HL-60/S4 treated with phorbol 12-myristate 13-acetate at 8.2 ng/mL for 4 days and 3 days (cell line): ENCODE measurements around the gene STK31.
"Not testable (repeated sequence)": the region's sequence is repeated elsewhere in the genome, so short reads cannot be mapped to it uniquely, and the experiment has no call there.

Experiments used
- in situ Hi-C: fragments of 300-500 bp; cut with MboI; formaldehyde crosslinking; loops from 2 replicates; pipeline ENCODE4 v1.15.0; 2022; ENCODE audit warnings: low sequenced_read_pairs

Gene STK31

DNA sequence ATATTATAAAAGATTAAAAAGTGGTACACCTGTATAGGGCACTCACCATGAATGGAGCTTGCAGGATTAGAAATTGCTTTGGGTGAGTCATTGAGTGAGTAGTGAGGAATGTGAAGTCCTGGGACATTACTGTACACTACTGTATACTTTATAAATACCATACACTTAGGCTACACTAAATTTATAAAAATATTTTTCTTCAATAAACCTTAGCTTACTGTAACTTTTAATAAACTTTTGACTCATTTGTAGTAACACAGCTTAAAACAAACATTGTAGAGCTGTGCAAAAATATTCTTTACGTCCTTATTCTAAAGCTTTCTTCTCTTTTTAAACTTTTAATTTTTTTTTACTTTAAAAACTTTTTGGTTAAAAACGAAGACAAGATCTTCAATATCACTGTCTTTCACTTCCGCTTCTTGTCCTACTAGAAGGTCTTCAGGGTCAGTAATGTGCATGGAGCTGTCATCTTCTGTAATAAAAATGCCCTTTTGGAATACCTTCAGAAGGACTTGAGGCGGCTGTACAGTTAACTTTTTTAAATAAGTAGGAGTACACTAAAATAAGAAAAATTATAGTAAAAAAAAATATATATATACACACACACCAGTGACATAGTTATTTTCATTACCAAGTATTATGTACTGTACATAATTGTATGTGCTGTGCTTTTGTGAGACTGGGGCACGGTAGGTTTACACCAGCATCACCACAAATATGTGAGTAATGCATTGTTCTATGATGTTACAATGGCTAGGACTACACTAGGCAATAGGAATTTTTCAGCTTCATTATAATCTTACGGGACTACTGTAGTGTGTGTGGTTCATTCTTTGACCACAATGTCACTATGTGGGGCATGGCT, 3.5 kb downstream of the STK31 start:
- in situ Hi-C loops: loop anchor here (25.0 kb wide), 1 partner anchor 451 kb away; no protein-coding TSS in a partner anchor

GRCh38 chr7:23714150-23714464, 4.1 kb downstream of the STK31 start:
- in situ Hi-C loops: loop anchor here (25.0 kb wide), 1 partner anchor 452 kb away; no protein-coding TSS in a partner anchor

DNA sequence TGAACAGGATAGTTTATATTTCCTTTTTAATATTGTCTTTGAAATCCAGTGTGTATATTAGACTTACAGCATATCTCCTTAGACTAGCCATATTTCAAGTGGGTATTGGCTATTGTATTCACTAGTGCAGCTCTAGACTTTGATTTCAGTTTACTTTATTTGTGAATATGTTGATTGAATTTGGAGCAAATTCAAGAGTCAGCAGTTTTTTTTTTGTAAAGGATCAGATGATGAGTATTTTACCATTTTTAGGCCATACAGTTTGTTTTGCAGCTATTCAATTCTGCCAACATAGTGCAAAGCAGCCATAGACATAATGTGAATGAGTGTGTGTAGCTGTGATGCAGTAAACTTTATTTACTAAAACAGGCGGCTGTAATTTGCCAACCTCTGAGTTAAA, 4.6 kb downstream of the STK31 start:
- in situ Hi-C loops: loop anchor here (25.0 kb wide), 1 partner anchor 452 kb away; no protein-coding TSS in a partner anchor

GRCh38 chr7:23715099-23715498, 5.1 kb downstream of the STK31 start:
- in situ Hi-C loops: loop anchor here (25.0 kb wide), 1 partner anchor 453 kb away; no protein-coding TSS in a partner anchor

DNA sequence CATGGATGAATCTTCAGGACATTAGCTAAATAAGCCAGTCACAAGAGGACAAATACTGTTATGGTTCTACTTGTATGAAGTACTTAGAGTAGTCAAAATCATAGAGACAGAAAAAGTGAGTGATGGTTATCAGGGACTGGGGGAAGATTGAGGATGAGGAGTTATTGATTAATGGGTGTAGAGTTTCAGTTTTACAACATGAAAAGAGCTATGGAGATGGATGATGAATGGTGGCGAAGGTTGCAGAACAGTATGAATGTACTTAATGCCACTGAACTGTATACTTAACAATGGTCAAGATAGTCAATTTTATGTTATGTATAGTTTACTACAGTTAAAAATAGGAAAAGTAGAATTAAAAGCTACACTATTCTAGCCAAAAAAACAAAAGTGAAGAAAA, 7.8 kb downstream of the STK31 start:
- in situ Hi-C loops: loop anchor here (25.0 kb wide), 1 partner anchor 455 kb away; no protein-coding TSS in a partner anchor

GRCh38 chr7:23721456-23721855, 11.4 kb downstream of the STK31 start:
- in situ Hi-C loops: loop anchor here (25.0 kb wide), 1 partner anchor 459 kb away; no protein-coding TSS in a partner anchor

DNA sequence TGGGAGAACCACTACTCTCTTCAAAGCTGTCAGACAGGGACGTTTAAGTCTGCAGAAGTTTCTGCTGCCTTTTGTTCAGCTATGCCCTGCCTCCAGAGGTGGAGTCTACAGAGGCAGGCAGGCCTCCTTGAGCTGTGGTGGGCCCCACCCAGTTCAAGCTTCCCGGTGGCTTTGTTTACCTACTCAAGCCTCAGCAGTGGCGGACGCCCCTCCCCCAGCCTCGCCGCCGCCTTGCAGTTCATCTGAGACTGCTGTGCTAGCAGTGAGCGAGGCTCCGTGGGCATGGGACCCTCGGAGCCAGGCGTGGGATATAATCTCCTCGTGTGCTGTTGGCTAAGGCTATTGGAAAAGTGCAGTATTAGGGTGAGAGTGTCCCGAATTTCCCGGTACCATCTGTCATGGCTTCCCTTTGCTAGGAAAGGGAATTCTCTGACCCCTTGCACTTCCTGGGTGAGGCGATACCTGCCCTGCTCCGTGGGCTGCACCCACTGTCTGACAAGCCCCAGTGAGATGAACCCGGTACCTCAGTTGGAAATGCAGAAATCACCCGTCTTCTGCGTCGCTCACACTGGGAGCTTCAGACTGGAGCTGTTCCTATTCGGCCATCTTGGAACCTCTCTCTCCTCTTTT, 12.7 kb downstream of the STK31 start:
- in situ Hi-C loops: loop anchor here (25.0 kb wide), 1 partner anchor 460 kb away; no protein-coding TSS in a partner anchor

GRCh38 chr7:23724113-23724512, 14.1 kb downstream of the STK31 start:
- in situ Hi-C loops: loop anchor here (25.0 kb wide), 1 partner anchor 462 kb away; no protein-coding TSS in a partner anchor

GRCh38 chr7:23742051-23742450, 32.0 kb downstream of the STK31 start:
- in situ Hi-C loops: no loop called here

- in situ Hi-C loops: no loop called here
Observed at GRCh38 chr7:23743226-23743625, 33.2 kb downstream of the STK31 start.

DNA sequence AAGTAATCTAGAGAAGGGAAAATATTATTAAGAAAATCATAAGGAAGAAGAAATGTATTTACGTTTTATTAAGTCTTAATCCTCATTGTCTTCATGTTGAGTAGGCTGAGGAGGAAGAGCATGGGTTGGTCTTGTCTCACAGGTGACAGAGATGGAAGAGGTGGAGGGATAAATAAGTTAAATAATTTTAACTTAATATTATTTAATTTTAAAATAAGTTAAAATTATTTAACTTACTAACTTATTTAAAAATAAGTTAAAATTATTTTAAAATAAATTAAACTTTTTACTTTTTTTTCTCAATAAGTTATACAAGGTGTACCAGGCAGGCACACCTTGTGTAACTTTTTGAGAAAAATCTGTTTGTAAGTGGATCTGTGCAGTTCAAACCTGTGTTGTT, 36.6 kb downstream of the STK31 start:
- in situ Hi-C loops: no loop called here

- in situ Hi-C loops: no loop called here
Observed at GRCh38 chr7:23751852-23752251, 41.8 kb downstream of the STK31 start.

- in situ Hi-C loops: not testable (repeated sequence)
Observed at GRCh38 chr7:23758839-23759238, 48.8 kb downstream of the STK31 start.

DNA sequence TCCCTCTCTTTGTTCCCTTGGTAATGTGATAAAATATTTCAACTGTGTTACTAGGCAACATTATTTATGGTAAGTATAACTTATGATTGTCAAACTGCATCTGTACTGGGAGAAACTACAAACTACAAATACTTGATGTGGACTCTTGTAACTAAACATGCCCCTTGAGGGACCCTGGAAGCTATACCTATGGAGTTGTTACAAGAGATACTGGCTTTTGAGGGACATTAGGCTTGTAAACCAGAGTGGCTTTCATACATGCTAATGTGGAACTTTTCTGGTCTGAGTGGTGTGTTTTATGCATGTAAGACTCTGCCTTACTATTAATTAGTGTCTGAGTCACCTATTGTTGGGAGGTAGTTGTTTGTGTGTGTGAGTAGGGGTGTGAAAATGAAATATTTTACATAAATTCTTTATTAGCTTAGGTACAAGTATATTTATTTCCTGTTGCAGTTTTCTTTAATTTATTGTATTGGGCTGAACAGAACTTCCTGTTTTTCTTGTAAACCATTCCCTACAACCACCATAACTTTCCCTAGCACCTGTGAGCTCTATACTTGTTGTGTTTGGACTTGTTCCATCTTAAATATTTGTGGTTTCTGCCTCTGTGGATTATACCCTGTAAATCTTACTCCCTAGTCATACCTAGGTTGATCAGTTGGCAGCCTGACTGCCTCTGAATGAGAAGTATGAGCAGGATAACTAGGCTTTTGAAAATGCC, 49.8 kb downstream of the STK31 start:
- in situ Hi-C loops: no loop called here

- in situ Hi-C loops: no loop called here
Observed at GRCh38 chr7:23765943-23766342, 55.9 kb downstream of the STK31 start.

GRCh38 chr7:23767514-23767913, 57.5 kb downstream of the STK31 start:
- in situ Hi-C loops: no loop called here

- in situ Hi-C loops: no loop called here
Observed at GRCh38 chr7:23768022-23768421, 58.0 kb downstream of the STK31 start.

- in situ Hi-C loops: not testable (repeated sequence)
Observed at GRCh38 chr7:23779185-23779800, 69.3 kb downstream of the STK31 start.

DNA sequence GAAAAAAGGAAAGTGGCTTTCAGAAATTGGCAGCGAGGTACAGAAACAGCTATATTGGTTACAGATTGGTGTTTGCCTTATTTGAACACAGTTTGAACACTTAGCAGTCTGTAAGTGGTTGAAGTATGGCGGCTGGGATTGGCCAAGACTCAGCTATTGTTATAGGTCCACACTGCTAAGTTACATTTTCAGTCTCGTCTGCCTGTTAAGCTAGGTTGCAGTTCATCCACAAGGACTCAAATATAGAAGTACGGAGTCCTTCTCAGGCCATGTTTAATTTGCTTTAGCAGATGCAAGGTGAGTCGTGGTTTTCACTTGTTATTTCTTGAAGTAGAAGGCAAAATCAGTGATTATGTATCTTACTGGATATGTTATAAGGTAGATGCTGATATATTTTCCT, 73.1 kb downstream of the STK31 start:
- in situ Hi-C loops: no loop called here

DNA sequence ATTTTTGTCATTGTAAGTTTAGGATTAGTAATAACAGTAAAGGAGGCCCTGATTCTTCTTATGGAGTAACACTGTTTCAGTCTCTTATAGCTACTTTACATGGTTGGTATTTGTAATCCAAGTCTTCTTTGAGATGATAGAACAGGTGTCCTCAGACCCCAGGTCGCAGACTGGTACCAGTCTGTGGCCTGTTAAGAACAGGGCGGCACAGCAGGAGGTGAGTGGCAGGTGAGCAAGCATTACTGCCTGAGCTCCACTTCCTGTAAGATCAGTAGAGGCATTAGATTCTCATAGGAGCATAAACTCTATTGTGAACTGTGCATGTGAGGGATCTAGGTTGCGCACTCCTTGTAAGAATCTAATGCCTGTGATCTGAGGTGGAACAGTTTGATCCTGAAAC, 77.3 kb downstream of the STK31 start:
- in situ Hi-C loops: no loop called here

GRCh38 chr7:23788843-23789242, 78.8 kb downstream of the STK31 start:
- in situ Hi-C loops: no loop called here
